ENCODE results near the gene SLC44A1. TPM values are rescaled to one million over a fixed set of nuclear protein-coding genes. Genes with fewer than 3 reads are reported as not detected.

Gene SLC44A1
- total and polyA plus RNA-seq, 2 experiments from 2014 or later, result 30.4 to 52.6 TPM

GRCh38 chr9:105346273-105346672, 101.8 kb downstream of the SLC44A1 start:
- 43 to 48% methylated on average over 2 of the region's 2 CpGs for WGBS, 2 experiments (ENCODE audit: low coverage in 1 of 2, low lambda C conversion rate in 2 of 2, missing lambda C conversion rate in 2 of 2)
- H3K36me3 ChIP-seq (ENCODE audit: low read depth), result 0 out of 2 replicates have a peak, but pooled peaks cover 10% of the 10 kb centered on the region
- no peak overlapping the region for H3K4me2 ChIP-seq (ENCODE audit: unreplicated experiment)
- H3K27me3 ChIP-seq (replicated peaks; ENCODE audit: insufficient read depth), result no peaks in the 10 kb centered on the region
- no peak overlapping the region for H3K27ac ChIP-seq
- DNase-seq, result no peak
- no peaks in the 10 kb centered on the region for H3K9me3 ChIP-seq (ENCODE audit: low read depth)
- 0 out of 2 replicates have a peak, but pooled peaks cover 3% of the 10 kb centered on the region for H3K4me1 ChIP-seq (ENCODE audit: insufficient read depth)
- H3K79me2 ChIP-seq (ENCODE audit: insufficient read depth), result no peaks in the 10 kb centered on the region
- no peak overlapping the region for H2AFZ ChIP-seq
- no peaks in the 10 kb centered on the region for H4K20me1 ChIP-seq (ENCODE audit: insufficient read depth)
- in situ Hi-C loops (cut with MboI), result no loop called here
- TF ChIP-seq EZH2 (IDR thresholded peaks at IDR 0.05; ENCODE audit: insufficient read depth, poor library complexity, severe bottlenecking) (no peak), EZH2phosphoT487 (IDR thresholded peaks at IDR 0.05; ENCODE audit: insufficient read depth, low read depth) (no peak)
- H3F3A ChIP-seq (ENCODE audit: insufficient read depth), result no peaks in the 10 kb centered on the region
- no peaks in the 10 kb centered on the region for H3K9me2 ChIP-seq (ENCODE audit: insufficient read depth)
- no peak overlapping the region for H3K4me3 ChIP-seq
- no peak overlapping the region for H3K9ac ChIP-seq

GRCh38 chr9:105354448-105354847, 110.0 kb downstream of the SLC44A1 start:
- Histone ChIP-seq H3K79me2 (ENCODE audit: insufficient read depth) (no peaks in the 10 kb centered on the region), H2AFZ (no peak overlapping the region), H3K27ac (no peak overlapping the region), H3K9ac (no peak overlapping the region), H3K4me3 (no peak overlapping the region), H3K9me2 (ENCODE audit: insufficient read depth) (no peaks in the 10 kb centered on the region), H3K4me2 (ENCODE audit: unreplicated experiment) (no peak overlapping the region), H3K27me3 (replicated peaks; ENCODE audit: insufficient read depth) (no peaks in the 10 kb centered on the region), H4K20me1 (ENCODE audit: insufficient read depth) (no peaks in the 10 kb centered on the region), H3K36me3 (ENCODE audit: low read depth) (0 out of 2 replicates have a peak, but pooled peaks cover 6% of the 10 kb centered on the region), H3K9me3 (ENCODE audit: low read depth) (no peaks in the 10 kb centered on the region), H3K4me1 (ENCODE audit: insufficient read depth) (peaks cover 1% of the 10 kb centered on the region; the same call in 1 of the 2 replicates), H3F3A (ENCODE audit: insufficient read depth) (peaks cover 3% of the 10 kb centered on the region; the same call in 1 of the 2 replicates)
- TF ChIP-seq EZH2 (IDR thresholded peaks at IDR 0.05; ENCODE audit: insufficient read depth, poor library complexity, severe bottlenecking) (no peak), EZH2phosphoT487 (IDR thresholded peaks at IDR 0.05; ENCODE audit: insufficient read depth, low read depth) (no peak)
- no peak for DNase-seq
- 94 to 97% methylated on average over 3 of the region's 3 CpGs for WGBS, 2 experiments (ENCODE audit: low coverage in 1 of 2, low lambda C conversion rate in 2 of 2, missing lambda C conversion rate in 2 of 2)
- in situ Hi-C loops (cut with MboI), result no loop called here

- Histone ChIP-seq H3F3A (ENCODE audit: insufficient read depth) (peaks cover 3% of the 10 kb centered on the region; the same call in 1 of the 2 replicates), H2AFZ (no peak overlapping the region), H3K9me3 (ENCODE audit: low read depth) (no peaks in the 10 kb centered on the region), H3K27me3 (replicated peaks; ENCODE audit: insufficient read depth) (no peaks in the 10 kb centered on the region), H3K9ac (no peak overlapping the region), H3K4me3 (no peak overlapping the region), H3K36me3 (ENCODE audit: low read depth) (peaks cover 2% of the 10 kb centered on the region; the same call in 1 of the 2 replicates), H4K20me1 (ENCODE audit: insufficient read depth) (no peaks in the 10 kb centered on the region), H3K27ac (no peak overlapping the region), H3K4me1 (ENCODE audit: insufficient read depth) (peaks cover 10% of the 10 kb centered on the region; the same call in 1 of the 2 replicates), H3K4me2 (ENCODE audit: unreplicated experiment) (no peak overlapping the region), H3K79me2 (ENCODE audit: insufficient read depth) (no peaks in the 10 kb centered on the region), H3K9me2 (ENCODE audit: insufficient read depth) (no peaks in the 10 kb centered on the region)
- TF ChIP-seq EZH2phosphoT487 (IDR thresholded peaks at IDR 0.05; ENCODE audit: insufficient read depth, low read depth) (no peak), EZH2 (IDR thresholded peaks at IDR 0.05; ENCODE audit: insufficient read depth, poor library complexity, severe bottlenecking) (no peak)
- DNase-seq, result peak; percentile 26
- WGBS, 2 experiments (ENCODE audit: low coverage in 1 of 2, low lambda C conversion rate in 2 of 2, missing lambda C conversion rate in 2 of 2), result 77 to 85% methylated on average over 3 of the region's 3 CpGs
- in situ Hi-C loops (cut with MboI), result no loop called here
These were observed 111.3 kb downstream of the SLC44A1 start for GRCh38 chr9:105355781-105356180.

- H3K36me3 ChIP-seq (ENCODE audit: low read depth), result peaks cover 8% of the 10 kb centered on the region; the same call in 1 of the 2 replicates
- no peak overlapping the region for H3K4me2 ChIP-seq (ENCODE audit: unreplicated experiment)
- no peak for TF ChIP-seq EZH2 (IDR thresholded peaks at IDR 0.05; ENCODE audit: insufficient read depth, poor library complexity, severe bottlenecking)
- TF ChIP-seq EZH2phosphoT487 (IDR thresholded peaks at IDR 0.05; ENCODE audit: insufficient read depth, low read depth), result no peak
- H3K9me2 ChIP-seq (ENCODE audit: insufficient read depth), result no peaks in the 10 kb centered on the region
- H3K9ac ChIP-seq, result no peak overlapping the region
- no peak overlapping the region for H2AFZ ChIP-seq
- peaks cover 10% of the 10 kb centered on the region; the same call in 1 of the 2 replicates for H3K4me1 ChIP-seq (ENCODE audit: insufficient read depth)
- no peaks in the 10 kb centered on the region for H3K27me3 ChIP-seq (replicated peaks; ENCODE audit: insufficient read depth)
- no peaks in the 10 kb centered on the region for H3K9me3 ChIP-seq (ENCODE audit: low read depth)
- H3K4me3 ChIP-seq, result no peak overlapping the region
- no peak for DNase-seq
- no peak overlapping the region for H3K27ac ChIP-seq
- in situ Hi-C loops (cut with MboI), result no loop called here
- no peaks in the 10 kb centered on the region for H4K20me1 ChIP-seq (ENCODE audit: insufficient read depth)
- H3F3A ChIP-seq (ENCODE audit: insufficient read depth), result no peaks in the 10 kb centered on the region; the same call in 1 of the 2 replicates
- H3K79me2 ChIP-seq (ENCODE audit: insufficient read depth), result no peaks in the 10 kb centered on the region
- WGBS, 2 experiments (ENCODE audit: low coverage in 1 of 2, low lambda C conversion rate in 2 of 2, missing lambda C conversion rate in 2 of 2), result 83 to 87% methylated on average over 3 of the region's 3 CpGs
These were observed 113.5 kb downstream of the SLC44A1 start for GRCh38 chr9:105357937-105358336.

Measured in GM23248 (cell line).